ENCODE data around the gene CDAN1.
A peak's percentile ranks its signal among the peaks of the same experiment; 100 is the strongest.
"Not testable (repeated sequence)": the region's sequence is repeated elsewhere in the genome, so short reads cannot be mapped to it uniquely, and the experiment has no call there.

CDAN1 gene, protein sequence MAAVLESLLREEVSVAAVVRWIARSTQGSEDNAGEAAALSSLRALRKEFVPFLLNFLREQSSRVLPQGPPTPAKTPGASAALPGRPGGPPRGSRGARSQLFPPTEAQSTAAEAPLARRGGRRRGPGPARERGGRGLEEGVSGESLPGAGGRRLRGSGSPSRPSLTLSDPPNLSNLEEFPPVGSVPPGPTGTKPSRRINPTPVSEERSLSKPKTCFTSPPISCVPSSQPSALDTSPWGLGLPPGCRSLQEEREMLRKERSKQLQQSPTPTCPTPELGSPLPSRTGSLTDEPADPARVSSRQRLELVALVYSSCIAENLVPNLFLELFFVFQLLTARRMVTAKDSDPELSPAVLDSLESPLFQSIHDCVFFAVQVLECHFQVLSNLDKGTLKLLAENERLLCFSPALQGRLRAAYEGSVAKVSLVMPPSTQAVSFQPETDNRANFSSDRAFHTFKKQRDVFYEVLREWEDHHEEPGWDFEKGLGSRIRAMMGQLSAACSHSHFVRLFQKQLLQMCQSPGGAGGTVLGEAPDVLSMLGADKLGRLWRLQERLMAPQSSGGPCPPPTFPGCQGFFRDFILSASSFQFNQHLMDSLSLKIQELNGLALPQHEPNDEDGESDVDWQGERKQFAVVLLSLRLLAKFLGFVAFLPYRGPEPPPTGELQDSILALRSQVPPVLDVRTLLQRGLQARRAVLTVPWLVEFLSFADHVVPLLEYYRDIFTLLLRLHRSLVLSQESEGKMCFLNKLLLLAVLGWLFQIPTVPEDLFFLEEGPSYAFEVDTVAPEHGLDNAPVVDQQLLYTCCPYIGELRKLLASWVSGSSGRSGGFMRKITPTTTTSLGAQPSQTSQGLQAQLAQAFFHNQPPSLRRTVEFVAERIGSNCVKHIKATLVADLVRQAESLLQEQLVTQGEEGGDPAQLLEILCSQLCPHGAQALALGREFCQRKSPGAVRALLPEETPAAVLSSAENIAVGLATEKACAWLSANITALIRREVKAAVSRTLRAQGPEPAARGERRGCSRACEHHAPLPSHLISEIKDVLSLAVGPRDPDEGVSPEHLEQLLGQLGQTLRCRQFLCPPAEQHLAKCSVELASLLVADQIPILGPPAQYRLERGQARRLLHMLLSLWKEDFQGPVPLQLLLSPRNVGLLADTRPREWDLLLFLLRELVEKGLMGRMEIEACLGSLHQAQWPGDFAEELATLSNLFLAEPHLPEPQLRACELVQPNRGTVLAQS

GRCh38 chr15:42736793-42737528, at the start of gene CDAN1:
CDAN1 (minus strand) TSS chr15:42737128; CDS start chr15:42737102, 26 bp downstream.
- peak; percentile 94 to 95 for DNase-seq

DNA sequence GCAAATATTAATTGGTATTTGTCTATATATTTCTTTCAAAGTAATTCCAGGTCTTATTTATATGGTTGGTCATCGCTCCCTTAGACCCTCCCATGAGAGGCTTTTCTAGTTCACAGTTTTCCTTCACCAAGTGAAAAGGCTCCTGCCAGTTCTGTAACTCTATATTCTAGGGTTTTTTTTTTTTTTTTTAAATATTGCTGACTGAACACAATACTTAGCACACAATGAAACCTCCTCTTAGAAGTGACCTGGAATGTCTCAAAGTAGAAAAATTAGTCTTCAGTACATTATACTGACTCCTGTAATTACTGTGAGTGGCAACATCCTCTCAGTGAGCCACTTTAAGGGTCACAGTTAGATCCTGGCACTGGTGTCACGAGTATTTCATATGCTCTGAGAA, 48.6 kb upstream of the CDAN1 start:
- DNase-seq: no peak

- no peak for DNase-seq
Measured at GRCh38 chr15:42784705-42785104, 47.8 kb upstream of the CDAN1 start.

- no peak for DNase-seq
Measured at GRCh38 chr15:42782716-42783115, 45.8 kb upstream of the CDAN1 start.

DNA sequence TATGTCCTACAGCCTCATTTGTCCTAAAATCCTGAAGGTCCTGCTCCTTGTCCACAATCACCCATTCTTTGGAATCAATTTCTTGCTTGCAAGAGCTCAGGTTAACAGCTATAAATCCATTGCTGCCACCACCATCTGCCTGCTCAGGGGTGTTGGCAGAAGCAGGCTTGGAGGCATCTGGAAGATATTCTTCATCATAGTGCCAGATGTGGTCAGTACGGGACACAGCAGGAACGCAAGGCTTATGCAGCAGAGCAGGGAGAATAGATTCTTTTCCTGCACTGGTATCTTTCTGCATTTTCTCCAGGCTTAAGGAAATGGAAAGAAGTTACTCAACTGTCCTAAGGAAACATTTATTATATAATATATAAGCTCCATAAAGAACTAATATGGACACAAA, 38.5 kb upstream of the CDAN1 start:
- no peak for DNase-seq

GRCh38 chr15:42772901-42773300, 36.0 kb upstream of the CDAN1 start:
- no peak for DNase-seq

- DNase-seq: no peak
Measured at GRCh38 chr15:42772144-42772543, 35.2 kb upstream of the CDAN1 start.

- DNase-seq: not testable (repeated sequence)
Measured at GRCh38 chr15:42766109-42766508, 29.2 kb upstream of the CDAN1 start.

DNA sequence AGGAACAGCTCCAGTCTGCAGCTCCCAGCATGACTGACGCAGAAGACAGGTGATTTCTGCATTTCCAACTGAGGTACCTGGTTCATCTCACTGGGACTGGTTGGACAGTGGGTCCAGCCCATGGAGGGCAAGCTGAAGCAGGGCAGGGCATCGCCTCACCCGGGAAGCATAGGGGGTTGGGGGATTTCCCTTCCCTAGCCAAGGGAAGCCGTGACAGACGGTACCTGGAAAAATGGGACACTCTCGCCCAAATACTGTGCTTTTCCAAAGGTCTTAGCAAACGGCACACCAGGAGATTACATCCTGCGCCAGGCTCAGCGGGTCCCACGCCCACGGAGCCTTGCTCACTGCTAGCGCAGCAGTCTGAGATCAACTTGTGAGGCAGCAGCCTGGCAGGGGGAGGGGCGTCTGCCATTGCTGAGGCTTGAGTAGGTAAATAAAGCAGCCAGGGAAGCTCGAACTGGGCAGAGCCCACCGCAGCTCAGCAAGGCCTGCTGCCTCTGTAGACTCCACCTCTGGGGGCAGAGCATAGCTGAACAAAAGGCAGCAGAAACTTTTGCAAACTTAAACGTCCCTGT, 27.3 kb upstream of the CDAN1 start:
- not testable (repeated sequence) for DNase-seq

GRCh38 chr15:42761813-42762212, 24.9 kb upstream of the CDAN1 start:
- not testable (repeated sequence) for DNase-seq

DNA sequence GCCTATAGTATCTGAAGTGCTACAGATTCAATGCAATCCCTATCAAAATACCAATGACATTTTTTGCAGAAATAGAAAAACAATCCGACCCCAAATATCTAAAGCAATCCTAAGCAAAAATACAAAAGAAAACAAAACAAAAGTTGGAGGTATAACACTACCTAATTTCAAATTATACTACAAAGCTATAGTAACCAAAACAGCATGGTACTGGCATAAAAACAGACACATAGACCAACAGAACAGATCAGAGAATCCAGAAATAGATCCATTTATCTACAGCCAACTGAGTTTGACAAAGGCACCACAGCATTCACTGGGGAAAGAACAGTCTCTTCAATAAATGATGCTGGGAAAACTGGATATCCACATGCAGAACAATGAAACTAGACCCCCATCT, 23.8 kb upstream of the CDAN1 start:
- DNase-seq: no peak

DNA sequence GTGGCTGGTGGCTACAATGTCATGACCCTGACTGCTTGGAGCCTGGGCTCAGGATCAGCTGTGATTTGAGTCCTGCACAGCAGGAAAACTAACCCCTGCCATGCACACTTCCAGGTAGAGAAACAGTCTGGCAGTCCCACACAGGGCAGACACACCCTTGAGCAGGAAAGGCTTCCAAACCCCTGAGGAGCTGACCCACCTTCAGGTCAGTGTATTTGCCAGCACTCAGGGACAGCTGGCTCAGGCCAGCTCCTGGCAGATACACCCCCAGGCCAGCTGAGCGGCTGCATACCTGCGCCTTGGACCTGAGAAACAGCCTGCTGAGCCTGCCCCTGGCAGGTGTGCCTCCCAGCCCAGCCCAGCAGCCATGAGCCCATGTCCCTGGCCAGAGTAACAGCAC, 22.2 kb upstream of the CDAN1 start:
- no peak for DNase-seq

DNA sequence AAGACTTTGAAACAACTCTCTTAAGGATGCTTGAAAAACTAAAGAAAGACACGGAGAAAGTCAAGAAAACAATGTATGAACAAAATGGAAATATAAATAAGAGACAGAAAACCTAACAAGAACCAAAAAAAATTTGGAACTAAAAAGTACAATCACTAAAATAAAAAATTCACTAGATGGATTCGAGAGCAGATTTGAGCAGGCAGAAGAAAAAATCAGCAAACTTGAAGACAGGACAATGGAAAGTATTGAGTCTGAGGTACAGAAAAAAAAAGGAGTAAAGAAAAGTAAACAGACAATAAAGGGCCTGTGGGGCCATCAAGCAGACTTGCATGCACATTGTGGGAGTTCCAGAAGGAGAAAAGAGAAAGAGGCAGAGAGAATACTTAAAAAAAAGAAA, 13.4 kb upstream of the CDAN1 start:
- DNase-seq: no peak

DNA sequence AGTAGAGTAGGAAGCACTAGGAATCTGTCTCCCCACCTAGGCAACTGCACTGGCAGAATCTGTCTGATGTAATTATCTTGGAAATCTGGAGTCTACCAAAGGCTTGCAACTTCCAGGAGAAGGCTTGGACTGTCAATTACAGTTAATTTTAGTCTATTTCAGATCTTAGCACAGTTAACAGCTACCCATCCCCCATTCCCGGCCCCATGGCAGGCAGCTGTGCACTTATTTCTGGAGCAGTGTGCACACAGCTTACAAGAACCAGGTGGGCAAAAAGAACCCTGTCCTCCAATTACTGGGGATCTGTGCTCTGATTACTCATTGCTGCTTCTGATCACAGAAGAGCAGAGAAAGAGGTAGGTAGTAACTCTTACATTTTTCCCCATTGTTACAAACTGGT, 12.3 kb upstream of the CDAN1 start:
- no peak for DNase-seq

DNA sequence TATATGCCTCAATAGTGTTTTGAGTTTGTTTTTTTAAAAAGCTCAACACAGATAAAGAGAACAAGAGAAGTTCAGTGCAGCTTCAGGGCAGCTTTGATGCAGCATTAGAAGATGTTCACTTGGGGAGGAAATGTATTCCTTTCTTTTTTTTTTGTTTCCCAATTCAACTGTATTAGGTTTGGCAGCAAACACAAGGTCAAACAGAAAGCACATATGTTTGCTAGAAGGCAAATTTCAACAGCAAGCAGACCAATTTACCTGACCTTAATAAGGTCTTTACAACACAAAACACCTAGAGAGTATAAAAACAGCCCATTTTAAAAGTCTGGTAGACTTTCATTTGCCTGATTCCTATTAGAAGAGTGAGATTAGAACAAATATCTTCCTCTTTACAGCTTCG, 7.3 kb upstream of the CDAN1 start:
- DNase-seq: no peak

- no peak for DNase-seq
Measured at GRCh38 chr15:42742149-42742548, 5.2 kb upstream of the CDAN1 start.

DNA sequence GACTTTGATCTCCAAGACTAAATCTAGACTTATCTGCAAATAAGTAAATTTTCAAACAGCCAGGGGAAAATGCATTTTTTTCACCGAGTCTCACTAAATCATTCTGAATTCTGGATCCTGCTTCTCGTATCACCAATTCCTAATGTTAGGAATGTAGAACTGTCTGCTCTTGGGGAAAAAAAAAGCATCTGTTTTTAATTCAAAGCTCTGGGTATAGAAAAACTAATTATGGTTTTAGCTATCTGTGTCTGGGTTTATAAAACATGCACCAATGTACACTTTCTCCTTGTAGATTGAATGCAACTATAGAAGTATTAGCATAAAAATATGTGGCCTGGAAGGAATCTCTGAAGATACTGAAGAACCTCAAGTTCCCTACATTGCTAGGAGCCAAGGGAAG, 4.8 kb upstream of the CDAN1 start:
- no peak for DNase-seq

DNA sequence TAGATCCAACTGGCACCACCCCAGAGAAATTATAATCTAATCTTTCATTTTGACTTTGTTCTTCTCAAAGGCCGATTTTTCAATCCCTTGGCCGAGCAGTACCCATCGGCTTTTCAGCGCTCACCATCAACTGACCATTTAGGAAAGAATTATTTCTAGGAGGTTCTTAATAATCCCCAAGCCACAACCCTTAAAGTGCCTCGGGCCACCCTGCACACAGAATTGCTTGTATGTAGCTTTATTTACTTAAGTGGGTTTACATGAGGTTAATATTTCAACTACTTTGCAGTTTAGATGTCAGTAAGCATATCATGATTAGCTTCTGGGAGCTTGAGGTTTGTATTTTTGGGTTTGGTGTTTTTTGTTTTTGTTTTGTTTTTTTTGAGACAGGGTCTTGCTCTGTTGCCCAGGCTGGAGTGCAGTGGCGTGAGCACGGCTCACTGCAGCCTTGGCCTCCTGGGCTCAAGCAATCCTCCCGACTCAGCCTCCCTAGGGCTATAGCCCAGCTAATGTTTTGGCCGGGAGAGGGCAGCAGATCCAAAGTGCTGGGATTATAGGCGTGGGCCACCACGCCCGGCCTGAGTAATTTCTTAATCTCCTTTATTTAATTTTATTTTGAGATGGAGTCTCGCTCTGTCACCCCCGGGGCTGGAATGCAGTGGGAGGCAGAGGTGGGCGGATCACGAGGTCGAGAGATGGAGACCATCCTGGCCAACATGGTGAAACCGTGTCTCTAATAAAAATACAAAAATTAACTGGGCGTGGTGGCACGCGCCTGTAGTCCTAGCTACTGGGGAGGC, 801 bp upstream of the CDAN1 start:
- DNase-seq: no peak

GRCh38 chr15:42736178-42736792, 643 bp downstream of the CDAN1 start:
- peak; percentile 16 to 19 for DNase-seq

DNA sequence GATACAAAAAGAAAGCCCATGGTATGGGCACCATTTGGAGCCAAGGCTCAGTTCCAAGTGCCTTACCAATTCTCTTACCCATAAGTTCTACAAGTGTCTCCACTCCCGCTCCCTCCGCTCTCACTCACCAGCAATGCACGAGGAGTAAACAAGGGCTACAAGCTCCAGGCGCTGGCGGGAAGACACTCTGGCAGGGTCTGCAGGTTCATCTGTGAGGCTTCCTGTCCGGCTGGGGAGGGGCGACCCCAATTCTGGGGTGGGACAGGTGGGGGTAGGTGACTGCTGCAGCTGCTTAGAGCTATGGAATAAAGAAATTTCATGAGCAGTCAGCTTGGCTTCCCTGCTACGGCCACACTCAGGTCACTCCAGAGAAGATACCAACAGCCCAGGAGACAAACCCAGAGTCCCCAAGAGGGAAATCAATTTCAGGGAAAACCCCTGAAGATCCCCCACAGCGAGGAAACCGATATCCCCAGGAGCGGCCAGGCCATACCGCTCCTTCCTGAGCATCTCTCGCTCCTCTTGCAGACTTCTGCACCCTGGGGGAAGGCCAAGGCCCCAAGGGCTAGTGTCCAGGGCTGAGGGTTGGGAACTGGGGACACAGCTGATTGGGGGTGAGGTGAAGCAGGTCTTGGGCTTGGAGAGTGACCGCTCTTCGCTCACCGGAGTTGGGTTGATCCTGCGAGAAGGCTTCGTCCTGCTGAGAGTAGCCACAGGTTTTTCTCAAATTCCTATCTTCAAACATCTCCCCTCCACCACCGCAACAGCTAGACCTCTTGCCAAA, 1.4 kb downstream of the CDAN1 start:
- no peak for DNase-seq

Measured in activated CD4-positive, alpha-beta T cell treated with anti-CD3 and anti-CD28 coated beads, Interleukin-2, amount 50 U/mL, for 48 hours (primary cell).